Stimulated activated CD4-positive, alpha-beta T cell treated with anti-CD3 and anti-CD28 coated beads, TNF-alpha, amount 100 ng/mL, for 48 hours (primary cell): Measurements from ENCODE around the gene SLC16A6.
"Not testable (repeated sequence)": the region's sequence is repeated elsewhere in the genome, so short reads cannot be mapped to it uniquely, and the experiment has no call there.

Source experiments
- DNase-seq, 3 donors: peaks; one replicate each; pipeline ENCODE4 v3.0.0-alpha.2; 2020; ENCODE audit warnings: low read depth in 3 of 3

The SLC16A6 gene

DNA sequence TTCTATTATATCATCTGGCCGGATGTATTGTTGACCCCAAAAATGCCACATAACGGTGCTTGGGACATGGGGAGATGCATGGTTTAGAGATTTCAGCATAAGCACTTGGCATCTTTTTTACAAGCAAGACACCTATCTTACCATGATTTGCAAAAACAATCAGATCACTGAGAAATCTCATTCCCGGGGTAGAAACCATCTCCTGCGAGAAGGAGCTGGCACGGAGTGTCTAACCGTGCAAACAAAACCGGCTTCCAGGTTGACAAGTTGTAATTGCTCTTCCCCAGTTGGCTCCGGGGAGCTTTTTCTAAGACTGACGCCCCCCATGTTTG, 1.0 kb downstream of the SLC16A6 start:
- DNase-seq = no peak

GRCh38 chr17:68289473-68289872, 1.5 kb downstream of the SLC16A6 start:
- no peak for DNase-seq

DNA sequence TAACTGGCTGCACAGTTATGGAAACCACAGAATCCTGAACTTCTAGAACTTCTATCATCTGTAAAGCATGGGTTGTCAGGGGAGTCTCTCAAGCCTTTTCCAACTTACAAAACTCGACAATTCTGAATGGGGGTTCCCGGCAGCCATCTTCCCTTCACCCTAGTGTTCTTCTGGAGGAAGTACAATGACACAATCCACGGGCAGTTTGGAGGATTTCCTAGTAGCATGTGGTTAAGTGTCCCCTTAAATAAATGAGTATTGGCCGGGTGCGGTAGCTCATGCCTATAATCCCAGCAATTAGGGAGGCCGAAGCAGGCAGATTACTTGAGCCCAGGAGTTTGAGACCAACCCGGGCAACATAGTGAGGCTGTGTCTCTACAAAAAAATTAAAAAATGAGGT, 2.1 kb downstream of the SLC16A6 start:
- DNase-seq = no peak

GRCh38 chr17:68288375-68288774, 2.6 kb downstream of the SLC16A6 start:
- DNase-seq = no peak

DNA sequence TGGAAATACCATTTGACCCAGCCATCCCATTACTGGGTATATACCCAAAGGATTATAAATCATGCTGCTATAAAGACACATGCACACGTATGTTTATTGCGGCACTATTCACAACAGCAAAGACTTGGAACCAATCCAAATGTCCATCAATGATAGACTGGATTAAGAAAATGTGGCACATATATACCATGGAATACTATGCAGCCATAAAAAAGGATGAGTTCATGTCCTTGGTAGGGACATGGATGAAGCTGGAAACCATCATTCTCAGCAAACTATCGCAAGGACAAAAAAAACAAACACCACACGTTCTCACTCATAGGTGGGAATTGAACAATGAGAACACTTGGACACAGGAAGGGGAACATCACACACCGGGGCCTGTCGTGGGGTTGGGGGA, 9.0 kb downstream of the SLC16A6 start:
- DNase-seq = not testable (repeated sequence)

- DNase-seq = no peak
Observed at GRCh38 chr17:68277807-68278206, 13.1 kb downstream of the SLC16A6 start.

- DNase-seq = not testable (repeated sequence)
Observed at GRCh38 chr17:68276339-68276738, 14.6 kb downstream of the SLC16A6 start.

DNA sequence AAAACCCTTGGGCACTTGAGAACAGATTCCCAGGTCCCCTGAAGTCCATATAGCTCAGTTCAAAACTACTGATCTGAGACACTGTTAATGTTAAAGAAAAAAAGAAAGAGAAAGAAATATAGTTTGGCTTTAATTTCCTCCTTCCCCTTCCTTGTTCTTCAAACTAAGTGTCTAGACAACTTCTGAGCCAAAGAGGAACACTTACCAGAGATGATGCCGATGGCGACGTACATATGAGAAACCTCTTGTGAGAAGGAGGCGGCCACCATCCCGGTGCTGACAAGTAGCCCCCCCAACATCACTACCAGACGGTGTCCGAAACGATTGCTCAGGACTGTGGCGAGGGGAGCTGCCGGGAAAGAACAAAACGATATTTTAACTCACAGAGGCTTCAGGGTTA, 17.2 kb downstream of the SLC16A6 start:
- no peak for DNase-seq

DNA sequence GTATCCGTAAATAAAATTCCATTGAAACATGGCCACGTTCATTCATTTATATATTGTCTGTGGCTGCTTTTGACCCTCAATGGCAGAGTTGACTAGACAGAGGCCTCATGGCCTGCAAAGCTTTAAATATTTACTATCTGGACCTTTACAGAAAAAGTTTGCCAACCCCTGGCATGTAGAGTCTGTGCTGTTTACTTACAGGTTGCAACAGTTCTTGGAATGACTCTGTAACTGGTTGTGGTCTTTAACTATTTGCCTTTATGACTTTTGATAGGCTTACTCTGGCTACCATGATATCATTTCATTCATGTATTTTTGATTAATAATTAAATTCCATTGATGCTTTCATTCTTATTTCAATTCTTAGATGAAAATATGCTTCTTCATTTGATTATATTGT, 25.1 kb downstream of the SLC16A6 start:
- not testable (repeated sequence) for DNase-seq

DNA sequence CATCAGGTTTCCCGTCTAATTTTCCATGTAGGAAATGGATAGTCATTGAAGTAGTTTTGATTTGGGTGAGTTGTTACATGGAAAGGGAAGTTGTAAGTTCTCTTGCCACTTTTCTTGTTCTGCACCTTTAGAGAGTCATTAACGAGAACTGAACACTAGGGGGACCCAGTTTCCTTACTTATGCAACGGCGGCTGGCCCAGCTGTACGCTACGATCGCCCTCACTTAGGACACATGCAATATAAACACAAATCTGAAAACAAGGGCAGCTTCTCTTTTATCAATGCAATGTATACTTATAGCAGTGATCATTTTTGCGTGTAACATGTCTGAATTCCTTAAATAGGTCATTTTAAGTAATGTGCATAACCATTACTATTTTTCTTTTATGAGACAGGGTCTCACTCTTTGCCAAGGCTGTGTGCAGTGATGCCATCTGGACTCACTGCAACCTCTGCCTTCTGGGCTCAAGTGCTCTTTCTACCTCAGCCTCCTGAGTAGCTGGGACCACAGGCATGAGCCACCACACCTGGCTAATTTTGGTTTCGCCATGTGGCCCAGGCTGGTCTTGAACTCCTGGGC, 27.7 kb downstream of the SLC16A6 start:
- not testable (repeated sequence) for DNase-seq

GRCh38 chr17:68262467-68262866, 28.5 kb downstream of the SLC16A6 start:
- DNase-seq = not testable (repeated sequence)

- no peak for DNase-seq
Observed at GRCh38 chr17:68260051-68260762, 30.7 kb downstream of the SLC16A6 start.

DNA sequence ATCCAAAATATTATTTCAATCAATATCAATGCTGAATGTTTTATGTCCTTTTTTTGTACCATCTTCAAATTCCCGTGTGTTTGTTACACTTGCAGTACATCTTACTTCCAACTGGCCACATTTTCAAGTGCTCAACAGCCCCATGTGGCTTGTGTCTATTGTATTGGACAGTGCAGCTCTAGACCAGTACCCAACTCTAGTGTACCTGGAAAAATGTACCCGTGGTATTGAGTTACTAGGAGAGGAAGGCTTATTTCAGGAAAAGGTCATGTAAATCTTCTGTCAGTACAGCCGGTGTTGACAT, 31.3 kb downstream of the SLC16A6 start:
- DNase-seq = not testable (repeated sequence)

DNA sequence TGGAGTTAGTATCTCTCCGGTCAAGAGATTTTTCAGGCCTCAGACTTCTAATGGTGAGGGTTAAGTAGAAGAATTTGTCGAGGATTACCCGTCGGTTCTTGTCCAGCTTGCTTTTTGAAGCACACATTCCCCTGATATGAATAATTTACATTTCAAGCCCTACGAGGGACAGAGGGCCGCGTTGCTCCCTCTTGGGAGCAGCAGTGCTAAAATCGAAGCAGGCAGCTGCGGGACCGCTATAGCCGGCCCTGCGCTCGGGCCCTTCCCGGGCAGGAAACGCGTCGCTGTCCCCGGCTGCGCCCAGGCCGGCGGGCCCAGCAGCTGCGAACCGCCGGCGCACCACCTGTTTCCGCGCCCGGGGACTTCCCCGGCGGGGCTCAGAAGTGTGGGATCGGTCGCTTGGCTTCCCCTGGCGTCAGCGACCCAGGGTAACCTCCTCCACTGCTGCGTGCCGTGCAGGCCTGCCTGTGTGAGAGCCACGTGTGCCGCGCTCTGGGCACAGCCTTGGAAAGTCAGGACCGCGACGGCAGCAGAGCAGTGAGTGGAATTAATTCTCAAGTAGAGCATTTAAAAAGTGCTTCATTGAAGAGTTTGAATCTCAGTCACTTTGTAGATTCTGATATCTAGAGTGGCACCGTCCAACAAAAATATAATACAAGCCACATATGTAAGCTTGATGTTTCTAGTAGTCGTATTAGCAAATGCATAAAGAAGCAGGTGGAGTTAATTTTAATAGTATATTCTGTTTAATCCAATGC, 31.9 kb downstream of the SLC16A6 start:
- peak in 1 of 3 donors; percentile 74 for DNase-seq

GRCh38 chr17:68257934-68258333, 33.0 kb downstream of the SLC16A6 start:
- no peak for DNase-seq

DNA sequence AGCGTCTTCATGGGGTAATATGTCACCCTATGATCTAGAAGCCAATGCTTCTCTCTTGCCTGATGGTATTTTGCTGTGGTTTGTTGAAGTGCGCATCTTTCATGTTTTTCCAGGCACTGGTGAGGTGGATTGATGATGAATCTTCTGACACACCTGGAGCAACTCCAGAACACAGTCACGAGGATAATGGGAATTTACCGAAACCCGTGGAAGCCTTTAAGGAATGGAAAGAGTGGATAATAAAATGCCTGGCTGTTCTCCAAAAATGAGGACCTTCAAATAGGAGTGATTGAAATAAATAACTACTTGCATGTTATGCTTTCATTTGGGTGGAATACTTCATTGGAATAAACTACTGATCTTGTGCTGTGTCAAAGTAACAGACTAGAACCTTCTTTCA, 34.2 kb downstream of the SLC16A6 start:
- DNase-seq = not testable (repeated sequence)

DNA sequence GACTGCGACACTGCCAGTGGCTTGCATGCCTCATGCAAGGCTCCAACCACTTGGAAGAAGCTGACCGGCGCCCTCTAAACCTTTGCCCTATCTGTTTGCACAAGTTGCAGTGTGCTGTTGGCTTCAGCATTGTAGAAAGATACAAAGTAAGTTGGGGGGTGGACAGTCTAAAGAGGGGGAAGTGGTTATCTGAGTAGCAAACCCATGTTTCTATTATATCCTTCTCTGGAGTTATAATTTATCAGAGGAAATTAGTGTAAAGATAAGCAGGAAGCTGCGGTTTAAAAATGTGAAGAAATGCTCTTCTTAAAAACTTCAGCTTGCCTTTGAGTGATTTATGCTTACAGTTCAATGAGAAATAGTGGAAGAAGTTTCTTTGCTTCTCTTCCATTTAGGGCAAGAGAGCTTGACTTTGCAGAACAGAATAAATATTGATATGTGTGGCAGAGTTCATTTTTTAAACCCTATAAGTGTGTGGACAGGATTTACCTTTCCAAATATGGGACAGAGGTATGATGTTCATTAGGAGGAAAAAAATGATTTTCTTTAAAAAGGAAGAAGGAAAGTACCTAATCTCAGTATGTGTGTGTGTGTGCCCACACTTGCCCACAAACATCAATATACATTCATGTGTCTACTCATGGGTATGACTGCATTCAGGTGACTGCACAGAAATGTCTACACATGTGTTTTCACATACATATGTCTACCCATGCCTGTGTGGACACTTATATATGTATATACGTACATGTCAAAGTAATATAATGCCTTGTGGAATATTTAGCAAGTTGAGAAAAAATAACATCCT, 35.0 kb downstream of the SLC16A6 start:
- no peak for DNase-seq

DNA sequence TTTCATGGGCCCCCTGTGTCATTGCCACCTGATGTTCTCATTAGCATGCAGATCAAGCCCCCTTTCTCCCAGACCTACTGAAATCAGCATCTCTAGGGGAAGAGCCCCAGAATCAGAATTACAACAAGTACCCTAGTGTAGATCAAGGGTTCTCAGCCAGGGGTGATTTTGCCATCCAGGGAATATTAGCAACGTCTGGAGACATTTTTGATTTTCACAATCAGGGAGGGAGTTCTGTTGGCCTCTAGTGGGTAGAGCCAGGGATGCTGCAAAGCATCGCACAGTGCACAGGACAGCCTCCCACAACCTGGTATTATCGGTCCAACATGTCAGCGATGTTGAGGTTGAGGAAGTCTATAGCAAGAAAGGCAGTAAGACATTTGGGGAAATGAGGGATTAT, 35.8 kb downstream of the SLC16A6 start:
- no peak for DNase-seq

DNA sequence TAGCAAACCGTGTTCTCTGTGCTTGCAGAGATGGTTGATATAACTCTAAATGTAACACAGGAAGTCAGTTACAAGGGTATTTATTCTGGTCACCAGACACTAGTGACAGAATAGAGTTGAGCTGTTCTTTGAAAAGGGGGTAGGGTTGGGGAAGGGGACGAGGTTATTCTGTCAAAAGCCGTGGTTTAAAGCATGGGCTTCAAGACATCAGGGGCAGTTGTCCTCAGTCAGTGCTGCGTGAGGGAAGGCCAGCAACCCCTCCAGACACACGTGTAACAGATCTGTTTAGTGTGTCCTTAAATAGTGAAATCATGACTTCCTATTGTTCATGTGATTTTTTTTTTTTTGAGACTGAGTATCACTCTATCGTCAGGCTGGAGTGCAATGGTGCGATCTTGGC, 37.5 kb downstream of the SLC16A6 start:
- not testable (repeated sequence) for DNase-seq

GRCh38 chr17:68249354-68249765, 41.6 kb downstream of the SLC16A6 start:
- no peak for DNase-seq

- DNase-seq = no peak
Observed at GRCh38 chr17:68248891-68249290, 42.0 kb downstream of the SLC16A6 start.

- DNase-seq = peak in 2 of 3 donors; percentile 37 to 48
Observed at GRCh38 chr17:68248199-68248825, 42.6 kb downstream of the SLC16A6 start.
